K562 (cell line): ENCODE measurements around the gene NFATC2. TPM values are rescaled to one million over a fixed set of nuclear protein-coding genes. Genes with fewer than 3 reads are reported as not detected.
A peak's percentile ranks its signal among the peaks of the same experiment; 100 is the strongest.

Experiments used
- ATAC-seq: fragments of 200-7000 bp; cut with Tn5 transposase; 3 replicates; pipeline ENCODE4 v1.9.1; 2020; ENCODE audit warnings: moderate library complexity
- BruUV-seq: library from RNA; stranded (reverse); fragments of 400-500 nt; replicated peaks from 2 replicates; lab custom pipeline; 2021; lab: Mats Ljungman, UMichigan
- CTCF ChIA-PET: fragments of 300-600 bp; formaldehyde crosslinking; extraction: SDS; loops from one replicate; lab custom pipeline; 2021; ENCODE audit warnings: low intra/inter-chr PET ratio; lab: Yijun Ruan, JAX
- POLR2A ChIA-PET: fragments of 300-600, 350-650 bp; sonication (Branson Sonifier 250); formaldehyde crosslinking; extraction: SDS; loops from one replicate; lab custom pipeline; 2021; ENCODE audit warnings: antibody characterized with exemption, inconsistent platforms; lab: Yijun Ruan, JAX
- DNase-seq, 4 experiments: peaks; one replicate each; pipeline versions ENCODE4 v3.0.0 to v3.0.0-alpha.2; 2011 to 2018; ENCODE audit warnings: low spot score in 3 of 4, mixed read lengths in 3 of 4; ENCODE audit errors: extremely low read depth in 1 of 4
- FAIRE-seq: peaks from 2 replicates; lab custom pipeline; 2011; peaks lifted over from hg19 to GRCh38; lab: Jason Lieb, UNC
- H2AFZ ChIP-seq: 2 replicates; pipeline ENCODE4 v1.6.0; 2011; ENCODE audit warnings: low read depth, low read length, control low read depth, inconsistent platforms
- H3K27ac ChIP-seq: fragments of 200-600 bp; 3 replicates; pipeline ENCODE4 v1.8.0; 2011; ENCODE audit warnings: low read depth, mild to moderate bottlenecking, control low read depth, inconsistent platforms, low read length, moderate library complexity, mixed read lengths; ENCODE audit errors: extremely low read depth
- H3K27me3 ChIP-seq, 2 experiments: fragments of 300-600 bp in 1 of 2; 2 replicates in 1 of 2; 3 replicates in 1 of 2; pipeline versions ENCODE4 v1.6.0 to v1.8.0; 2011; ENCODE audit warnings: inconsistent platforms in 2 of 2, low read length in 2 of 2, mild to moderate bottlenecking in 1 of 2, mixed read lengths in 1 of 2, moderate library complexity in 1 of 2; ENCODE audit not compliant: control insufficient read depth in 2 of 2, insufficient read depth in 2 of 2
- H3K36me3 ChIP-seq: fragments of 300-600 bp; 3 replicates; pipeline ENCODE4 v1.8.0; 2011; ENCODE audit warnings: mild to moderate bottlenecking, low read length, inconsistent platforms; ENCODE audit not compliant: control insufficient read depth, insufficient read depth
- H3K4me1 ChIP-seq, 2 experiments: fragments of 200-600 bp in 1 of 2; replicated peaks in 1 of 2; 2 replicates in 1 of 2; 3 replicates in 1 of 2; pipeline versions ENCODE4 v1.5.1 to v1.8.0; 2011; ENCODE audit warnings: inconsistent platforms in 2 of 2, low read length in 2 of 2, mild to moderate bottlenecking in 1 of 2, mixed read lengths in 1 of 2, moderate library complexity in 1 of 2; ENCODE audit not compliant: control insufficient read depth in 2 of 2, insufficient read depth in 2 of 2
- H3K4me2 ChIP-seq: 2 replicates; pipeline ENCODE4 v1.6.1; 2011; ENCODE audit warnings: low read length, control low read depth, inconsistent platforms, mixed read lengths; ENCODE audit not compliant: insufficient read depth
- H3K4me3 ChIP-seq: fragments of 200-600 bp; sonication (generic), shearing (Covaris generic); 2 replicates; pipeline ENCODE4 v1.5.1; 2016; ENCODE audit warnings: control low read depth, inconsistent platforms
- H3K79me2 ChIP-seq: fragments of 200-600 bp; 3 replicates; pipeline ENCODE4 v1.8.0; 2011; ENCODE audit warnings: low read length, inconsistent platforms; ENCODE audit not compliant: control insufficient read depth, insufficient read depth
- H3K9ac ChIP-seq, 2 experiments: 2 replicates each; pipeline versions ENCODE4 v1.6.0 to v1.6.1; 2011; ENCODE audit warnings: low read depth in 2 of 2, low read length in 2 of 2, control low read depth in 1 of 2, inconsistent platforms in 1 of 2, mild to moderate bottlenecking in 1 of 2, mixed read lengths in 1 of 2; ENCODE audit not compliant: insufficient read depth in 1 of 2
- H3K9me1 ChIP-seq: one replicate; pipeline ENCODE4 v1.6.0; 2011; ENCODE audit warnings: inconsistent platforms, mild to moderate bottlenecking, low read length, moderate library complexity; ENCODE audit not compliant: control insufficient read depth, insufficient read depth
- H3K9me3 ChIP-seq: replicated peaks from 2 replicates; pipeline ENCODE4 v1.5.1; 2011; ENCODE audit warnings: low read depth, low read length, inconsistent platforms; ENCODE audit not compliant: control insufficient read depth, insufficient read depth
- H4K20me1 ChIP-seq: replicated peaks from 2 replicates; pipeline ENCODE4 v1.6.1; 2011; ENCODE audit warnings: low read length, inconsistent platforms, mixed read lengths; ENCODE audit not compliant: control insufficient read depth, insufficient read depth
- ARHGAP35 ChIP-seq: fragments of 450-650 bp; IDR thresholded peaks from 2 replicates; pipeline ENCODE4 v1.6.1; 2018; ENCODE audit not compliant: partially characterized antibody
- BRD9 ChIP-seq: fragments of 450-650 bp; IDR thresholded peaks from 2 replicates; pipeline ENCODE4 v1.6.1; 2018; ENCODE audit warnings: low read depth; ENCODE audit not compliant: partially characterized antibody
- CHAMP1 ChIP-seq: fragments of 450-650 bp; IDR thresholded peaks from 2 replicates; pipeline ENCODE4 v1.6.1; 2016; ENCODE audit warnings: mild to moderate bottlenecking
- CSDE1 ChIP-seq, 2 experiments: fragments of 450-650 bp; IDR thresholded peaks; 2 replicates each; pipeline ENCODE4 v1.6.1; 2016; ENCODE audit warnings: mild to moderate bottlenecking in 1 of 2
- NCOA2 ChIP-seq, 2 experiments: fragments of 450-650 bp; IDR thresholded peaks; 2 replicates each; pipeline ENCODE4 v1.6.1; 2018; ENCODE audit warnings: mild to moderate bottlenecking in 2 of 2, moderate library complexity in 1 of 2; ENCODE audit not compliant: partially characterized antibody in 2 of 2
- NFXL1 ChIP-seq: fragments of 450-650 bp; formaldehyde crosslinking; IDR thresholded peaks from 2 replicates; pipeline ENCODE4 v1.4.0; 2021; ENCODE audit warnings: mild to moderate bottlenecking
- RB1 ChIP-seq: fragments of 450-650 bp; IDR thresholded peaks from 2 replicates; pipeline ENCODE4 v1.6.1; 2017; ENCODE audit warnings: low read depth, mild to moderate bottlenecking
- RBM25 ChIP-seq: fragments of 200-400 bp; formaldehyde crosslinking; IDR thresholded peaks from 2 replicates; pipeline ENCODE4 v1.6.1; 2018; ENCODE audit warnings: low read length, low read depth, moderate library complexity; ENCODE audit not compliant: severe bottlenecking
- TAL1 ChIP-seq: fragments of 450-650 bp; IDR thresholded peaks from 2 replicates; pipeline ENCODE4 v1.6.1; 2016; ENCODE audit warnings: mild to moderate bottlenecking
- ZFP36 ChIP-seq: fragments of 150-350 bp; IDR thresholded peaks from 2 replicates; pipeline ENCODE4 v1.6.1; 2018; ENCODE audit warnings: low read length, low read depth; ENCODE audit not compliant: partially characterized antibody
- ZNF165 ChIP-seq: fragments of 250-450 bp; sonication (Bioruptor Pico); IDR thresholded peaks from 2 replicates; pipeline ENCODE4 v1.4.0; 2020; ENCODE audit warnings: borderline replicate concordance
- ZNF224 ChIP-seq: sonication (generic); formaldehyde crosslinking; IDR thresholded peaks from 2 replicates; pipeline ENCODE4 v1.8.0; 2022; ENCODE audit warnings: mild to moderate bottlenecking, missing genetic modification reagents
- ZNF347 ChIP-seq: fragments of 450-650 bp; formaldehyde crosslinking; IDR thresholded peaks from 2 replicates; pipeline ENCODE4 v1.4.0; 2020; ENCODE audit warnings: low read depth, mild to moderate bottlenecking, moderate library complexity
- WGBS: fragments of 100-300 bp; shearing (Covaris generic); methylation state at CpG from one replicate; pipeline ENCODE4 v1.1.6; 2016; ENCODE audit warnings: low coverage, mixed read lengths; ENCODE audit not compliant: insufficient coverage; ENCODE audit errors: missing lambda C conversion rate; 5-methylcytosine and 5-hydroxymethylcytosine counted together
- in situ Hi-C: fragments of 300-500 bp; cut with MboI; formaldehyde crosslinking; loops from 4 replicates; pipeline ENCODE4 v1.15.0; 2018; ENCODE audit warnings: inconsistent platforms, mixed read lengths
- intact Hi-C: fragments of 100-400 bp; cut with micrococcal nuclease; formaldehyde crosslinking; loops from 2 replicates; pipeline ENCODE4 v1.14.2; 2022
- polyA plus RNA-seq, 8 experiments: library from polyadenylated mRNA; depleted of rRNA in 4 of 8; stranded (reverse) in 5 of 8; unstranded in 3 of 8; fragments of >200 nt; fragmentation: Nextera tagmentation in 2 of 8; fragmentation: Illumina TruSeq in 1 of 8; extraction: Ambion mirVana in 2 of 8; extraction: Trizol in 1 of 8; gene quantifications; 2 replicates each; pipeline versions ENCODE4 v1.2.1 to v1.2.3, GENCODE V29; 2011 to 2014; ENCODE audit warnings: inconsistent platforms in 1 of 8, missing spikeins in 1 of 8
- total RNA-seq, 7 experiments: library from RNA; depleted of rRNA in 6 of 7; stranded (reverse); fragments of >200 nt in 6 of 7; fragmentation: Illumina TruSeq in 2 of 7; extraction: Trizol in 2 of 7; gene quantifications; 2 replicates each; pipeline versions ENCODE4 v1.2.1 to v1.2.3, GENCODE V29; 2011 to 2021; ENCODE audit warnings: low replicate concordance in 1 of 7
- TF ChIP-seq, protein P1 (sequence below): sonication (generic); formaldehyde crosslinking; IDR thresholded peaks from 2 replicates; pipeline ENCODE4 v1.8.1; 2023; ENCODE audit warnings: mild to moderate bottlenecking, missing genetic modification reagents
- TF ChIP-seq, protein P2 (sequence below): sonication (generic); formaldehyde crosslinking; IDR thresholded peaks from 2 replicates; pipeline ENCODE4 v1.8.0; 2022; ENCODE audit warnings: missing genetic modification reagents, mild to moderate bottlenecking, borderline replicate concordance

NFATC2 gene
- total and polyA plus RNA-seq, 9 of the 15 experiments (the other 6 are each of a cell fraction or from before 2014, with no cell fraction given): 1.9 to 11.2 (median 3.0) TPM

DNA sequence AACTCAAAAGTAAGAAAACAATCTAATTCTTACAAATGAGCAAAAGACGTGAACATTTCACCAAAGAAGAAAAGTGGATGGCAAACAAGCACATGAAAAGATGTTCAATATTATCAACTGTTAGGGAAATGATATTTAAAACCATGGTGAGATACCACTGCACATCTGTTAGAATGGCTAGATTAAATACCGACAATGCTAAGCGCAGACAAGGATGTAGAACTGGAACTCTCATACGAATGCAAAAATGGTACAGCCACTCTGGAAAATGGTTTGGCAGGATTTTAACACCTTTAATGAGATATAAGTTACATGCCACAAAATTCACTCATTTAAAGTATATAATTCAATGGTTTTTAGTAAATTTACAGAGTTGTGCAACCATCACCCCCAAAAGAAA lies 44.6 kb upstream of the NFATC2 start:
- Histone ChIP-seq H2AFZ (no peak overlapping the region), H4K20me1 (no peaks in the 10 kb centered on the region), H3K4me1 (no peaks in the 10 kb centered on the region), H3K36me3 (no peaks in the 10 kb centered on the region), H3K27me3 (no peaks in the 10 kb centered on the region), H3K4me3 (no peak overlapping the region), H3K79me2 (no peaks in the 10 kb centered on the region), H3K27ac (no peak overlapping the region), H3K9me1 (no peaks in the 10 kb centered on the region), H3K9ac (no peak overlapping the region), H3K4me2 (no peak overlapping the region), H3K9me3 (no peaks in the 10 kb centered on the region)
- WGBS: 53% methylated on average over 4 of the region's 4 CpGs
- ATAC-seq (no peak), FAIRE-seq (no peak), DNase-seq (no peak)
- intact Hi-C loops (no loop called here), in situ Hi-C loops (no loop called here)
- TF ChIP-seq NFXL1 (no peak), CSDE1 (IDR thresholded peaks at IDR 0.05) (no peak), BRD9 (no peak), RB1 (no peak), ZNF165 (no peak), TAL1 (no peak), CHAMP1 (no peak), ZNF347 (no peak), ARHGAP35 (no peak), NCOA2 (IDR thresholded peaks at IDR 0.05; ENCODE audit: partially characterized antibody in 2 of 2) (no peak), ZFP36 (peak; percentile 12), ZNF224 (CRISPR knock-in tag) (no peak), RBM25 (peak; percentile 62)
- TF ChIP-seq, protein P1, sequence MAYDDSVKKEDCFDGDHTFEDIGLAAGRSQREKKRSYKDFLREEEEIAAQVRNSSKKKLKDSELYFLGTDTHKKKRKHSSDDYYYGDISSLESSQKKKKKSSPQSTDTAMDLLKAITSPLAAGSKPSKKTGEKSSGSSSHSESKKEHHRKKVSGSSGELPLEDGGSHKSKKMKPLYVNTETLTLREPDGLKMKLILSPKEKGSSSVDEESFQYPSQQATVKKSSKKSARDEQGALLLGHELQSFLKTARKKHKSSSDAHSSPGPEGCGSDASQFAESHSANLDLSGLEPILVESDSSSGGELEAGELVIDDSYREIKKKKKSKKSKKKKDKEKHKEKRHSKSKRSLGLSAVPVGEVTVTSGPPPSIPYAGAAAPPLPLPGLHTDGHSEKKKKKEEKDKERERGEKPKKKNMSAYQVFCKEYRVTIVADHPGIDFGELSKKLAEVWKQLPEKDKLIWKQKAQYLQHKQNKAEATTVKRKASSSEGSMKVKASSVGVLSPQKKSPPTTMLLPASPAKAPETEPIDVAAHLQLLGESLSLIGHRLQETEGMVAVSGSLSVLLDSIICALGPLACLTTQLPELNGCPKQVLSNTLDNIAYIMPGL (CRISPR knock-in tag): no peak
- TF ChIP-seq, protein P2, sequence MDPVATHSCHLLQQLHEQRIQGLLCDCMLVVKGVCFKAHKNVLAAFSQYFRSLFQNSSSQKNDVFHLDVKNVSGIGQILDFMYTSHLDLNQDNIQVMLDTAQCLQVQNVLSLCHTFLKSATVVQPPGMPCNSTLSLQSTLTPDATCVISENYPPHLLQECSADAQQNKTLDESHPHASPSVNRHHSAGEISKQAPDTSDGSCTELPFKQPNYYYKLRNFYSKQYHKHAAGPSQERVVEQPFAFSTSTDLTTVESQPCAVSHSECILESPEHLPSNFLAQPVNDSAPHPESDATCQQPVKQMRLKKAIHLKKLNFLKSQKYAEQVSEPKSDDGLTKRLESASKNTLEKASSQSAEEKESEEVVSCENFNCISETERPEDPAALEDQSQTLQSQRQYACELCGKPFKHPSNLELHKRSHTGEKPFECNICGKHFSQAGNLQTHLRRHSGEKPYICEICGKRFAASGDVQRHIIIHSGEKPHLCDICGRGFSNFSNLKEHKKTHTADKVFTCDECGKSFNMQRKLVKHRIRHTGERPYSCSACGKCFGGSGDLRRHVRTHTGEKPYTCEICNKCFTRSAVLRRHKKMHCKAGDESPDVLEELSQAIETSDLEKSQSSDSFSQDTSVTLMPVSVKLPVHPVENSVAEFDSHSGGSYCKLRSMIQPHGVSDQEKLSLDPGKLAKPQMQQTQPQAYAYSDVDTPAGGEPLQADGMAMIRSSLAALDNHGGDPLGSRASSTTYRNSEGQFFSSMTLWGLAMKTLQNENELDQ: no peak
- CTCF ChIA-PET: no interaction called here
- POLR2A ChIA-PET: no interaction called here
- BruUV-seq: no TSS peak
